ENCODE measurements around the gene CC2D1A.

Gene CC2D1A

GRCh38 chr19:13905634-13906520, at the start of gene CC2D1A, which contains the start of gene BRME1:
CC2D1A (plus strand) TSS chr19:13906201; CDS start chr19:13906442, 241 bp downstream.
BRME1 (minus strand) TSS chr19:13906117; CDS start chr19:13904892, 1,225 bp downstream.
- peak; percentile 84 for DNase-seq

GRCh38 chr19:13856497-13856896, 49.5 kb upstream of the CC2D1A start:
- DNase-seq: no peak

- peak in 1 of 2 experiments; percentile 37 for DNase-seq
Measured at GRCh38 chr19:13859361-13859880, 46.6 kb upstream of the CC2D1A start.

GRCh38 chr19:13860679-13861391, 45.2 kb upstream of the CC2D1A start:
- no peak for DNase-seq

DNA sequence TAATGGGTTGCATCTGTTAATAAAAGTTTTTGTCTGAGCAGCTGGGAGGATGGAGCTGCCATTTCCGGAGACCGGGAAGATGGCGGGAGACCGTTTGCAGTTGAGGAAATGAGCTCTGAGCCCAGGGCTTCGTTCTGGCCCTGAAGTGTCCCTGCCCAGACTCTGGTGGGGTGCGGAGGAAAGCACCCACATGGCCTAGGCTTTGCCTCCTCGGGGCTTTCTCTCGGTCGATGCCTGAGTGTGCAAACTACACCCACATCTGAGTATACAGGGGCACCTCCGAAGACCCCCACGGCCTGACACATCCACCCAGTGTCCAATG, 44.6 kb upstream of the CC2D1A start:
- peak in 1 of 2 experiments; percentile 26 for DNase-seq

GRCh38 chr19:13861714-13862531, 44.1 kb upstream of the CC2D1A start:
- DNase-seq: peak; percentile 80 to 85

- DNase-seq: no peak
Measured at GRCh38 chr19:13864046-13864666, 41.8 kb upstream of the CC2D1A start.

DNA sequence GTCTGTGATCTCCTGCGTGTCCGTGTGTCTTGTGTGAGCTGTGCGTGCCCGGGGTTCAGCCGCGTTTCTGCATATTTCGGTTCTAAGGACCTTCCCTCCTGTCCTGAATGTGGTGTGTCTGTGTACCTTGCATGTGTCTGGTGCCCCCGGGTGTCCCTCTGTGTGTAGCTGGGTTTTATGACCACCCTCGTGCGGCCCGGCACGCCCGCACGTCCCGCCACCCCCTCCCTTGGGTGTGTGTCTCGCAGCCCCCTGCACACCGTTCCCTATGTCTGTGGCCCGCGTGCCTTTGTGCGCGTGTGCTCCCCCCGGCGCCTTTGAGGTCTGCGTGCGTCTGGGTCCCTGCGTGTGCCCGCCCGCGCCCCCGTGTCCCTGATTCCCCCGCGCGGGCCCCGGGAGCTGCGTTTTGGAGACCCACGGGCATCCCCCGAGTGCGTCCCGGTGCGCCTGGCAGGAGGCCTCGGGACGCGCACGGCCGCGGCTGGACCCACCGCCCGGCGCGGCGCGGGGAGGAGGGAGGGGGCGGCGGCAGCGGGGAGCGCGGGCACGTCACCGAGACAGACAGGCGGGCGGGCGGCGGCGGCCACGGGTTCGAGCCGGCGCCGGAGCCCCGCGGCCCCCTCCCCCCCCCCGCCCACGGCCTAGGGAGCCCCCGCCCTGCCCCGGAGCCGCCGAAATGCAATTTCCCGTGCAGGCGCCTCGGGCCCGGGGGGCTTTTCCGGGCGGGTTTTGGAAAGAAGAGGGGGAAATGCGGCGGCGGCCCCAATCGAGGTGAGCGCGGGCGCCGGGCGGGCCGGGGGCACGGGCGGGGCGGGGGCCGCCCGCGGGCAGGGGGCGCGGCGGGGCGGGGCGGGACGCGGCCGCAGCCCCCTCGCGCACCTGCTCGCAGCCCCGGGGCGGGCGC, 41.1 kb upstream of the CC2D1A start:
- no peak for DNase-seq

DNA sequence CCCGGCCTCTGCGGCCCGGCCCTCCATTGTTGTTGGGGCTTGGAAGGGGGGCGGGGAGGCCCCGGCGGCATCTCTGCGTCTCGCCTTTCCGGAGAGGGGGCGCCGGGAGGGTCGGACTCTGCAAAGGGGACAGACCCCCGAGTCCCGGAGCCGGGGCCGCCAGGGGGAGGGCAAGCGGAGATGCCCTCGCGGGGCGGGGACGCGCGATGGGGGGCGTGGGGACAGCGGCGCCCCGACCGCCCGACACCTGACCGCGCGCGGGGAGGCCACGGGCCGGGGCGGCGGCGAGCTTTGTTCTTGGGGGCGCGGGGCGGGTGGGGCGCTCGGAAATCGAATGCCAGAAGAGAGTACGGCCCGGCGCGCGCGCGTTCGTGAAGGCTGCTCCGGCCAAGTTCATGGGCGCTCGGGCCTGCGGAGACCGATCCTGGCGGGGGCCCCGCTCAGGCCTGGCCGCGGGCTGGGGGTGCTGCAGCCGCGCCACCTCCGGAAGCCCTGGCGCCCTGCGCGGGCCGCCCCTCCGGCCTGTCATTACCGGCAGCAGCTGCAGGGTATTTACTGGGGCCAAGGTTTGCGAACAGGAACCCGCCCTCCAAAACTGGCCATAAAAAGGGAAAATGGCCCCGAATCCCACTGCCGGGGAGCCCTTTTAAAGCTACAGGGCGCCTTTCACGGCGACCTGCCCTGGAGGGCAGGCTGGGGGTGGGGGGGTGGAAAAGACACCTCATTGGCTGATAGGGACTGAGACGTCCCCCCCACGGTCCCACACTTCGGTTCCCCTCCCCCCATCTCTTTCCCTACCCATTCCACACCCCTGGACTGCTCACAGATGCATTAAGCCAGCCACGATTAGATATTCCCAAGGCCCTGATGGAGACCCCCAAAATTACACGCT, 40.2 kb upstream of the CC2D1A start:
- DNase-seq: no peak

DNA sequence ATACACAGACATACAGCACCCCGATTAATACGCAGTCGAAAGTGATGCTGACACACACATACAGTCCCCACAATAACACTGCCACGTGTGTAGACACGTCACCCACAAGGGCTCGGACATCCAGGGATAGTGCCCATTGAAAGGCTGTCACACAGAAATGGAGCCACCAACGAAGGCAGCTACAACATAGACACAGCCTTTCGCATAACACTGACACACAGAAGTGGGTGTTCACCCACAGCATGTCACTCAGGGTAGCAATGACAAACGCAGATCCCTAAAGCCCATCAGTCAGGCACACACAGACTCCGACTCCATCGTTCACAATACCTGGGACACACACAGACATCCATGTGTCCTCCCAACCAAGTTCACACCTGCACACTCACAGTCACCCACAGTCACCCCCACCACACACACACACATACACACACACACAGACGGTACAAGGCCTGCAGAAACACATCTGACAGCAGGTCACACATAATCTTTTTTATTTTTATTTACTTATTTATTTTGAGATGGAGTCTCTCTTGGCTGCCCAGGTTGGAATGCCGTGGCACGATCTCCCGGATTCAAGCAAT, 39.4 kb upstream of the CC2D1A start:
- DNase-seq: no peak

DNA sequence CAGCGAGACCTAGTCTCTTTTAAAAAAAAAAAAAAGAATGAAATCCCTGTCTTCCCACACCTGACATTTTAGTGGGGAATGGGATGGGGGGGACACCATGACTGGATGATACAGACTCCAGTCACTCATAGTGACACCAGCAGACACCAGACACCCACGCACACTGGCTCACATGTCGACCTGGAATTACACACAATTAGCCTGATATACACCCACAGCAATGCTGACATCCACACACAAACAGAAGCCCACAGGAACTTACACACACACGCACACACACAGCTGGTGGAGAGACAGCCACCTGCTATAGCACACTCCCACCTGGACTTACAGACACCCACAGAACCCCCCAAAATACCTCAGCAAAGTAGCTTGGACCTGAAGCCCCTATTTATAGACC, 37.3 kb upstream of the CC2D1A start:
- DNase-seq: no peak

DNA sequence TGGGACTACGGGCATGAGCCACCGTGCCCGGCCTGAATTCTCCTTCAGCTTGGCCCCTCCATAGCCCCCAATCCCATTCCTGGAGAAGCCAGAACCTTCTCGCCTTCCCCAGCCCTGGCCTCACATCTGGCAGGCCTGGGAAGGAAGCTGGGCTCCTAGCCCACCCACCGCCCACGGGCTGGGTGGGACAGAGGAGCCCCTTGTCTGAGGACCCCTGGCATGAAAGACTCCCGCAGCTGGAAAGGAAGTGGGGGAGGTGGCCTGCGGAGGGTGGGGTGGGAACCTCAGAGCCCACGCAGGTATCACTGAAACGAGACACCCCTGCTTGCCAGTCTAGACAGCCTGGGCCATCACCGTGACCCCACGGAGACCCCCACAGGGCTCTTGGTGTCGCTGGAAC, 36.7 kb upstream of the CC2D1A start:
- no peak for DNase-seq

GRCh38 chr19:13870873-13871272, 35.1 kb upstream of the CC2D1A start:
- no peak for DNase-seq

GRCh38 chr19:13872339-13872694, 33.7 kb upstream of the CC2D1A start:
- DNase-seq: no peak

DNA sequence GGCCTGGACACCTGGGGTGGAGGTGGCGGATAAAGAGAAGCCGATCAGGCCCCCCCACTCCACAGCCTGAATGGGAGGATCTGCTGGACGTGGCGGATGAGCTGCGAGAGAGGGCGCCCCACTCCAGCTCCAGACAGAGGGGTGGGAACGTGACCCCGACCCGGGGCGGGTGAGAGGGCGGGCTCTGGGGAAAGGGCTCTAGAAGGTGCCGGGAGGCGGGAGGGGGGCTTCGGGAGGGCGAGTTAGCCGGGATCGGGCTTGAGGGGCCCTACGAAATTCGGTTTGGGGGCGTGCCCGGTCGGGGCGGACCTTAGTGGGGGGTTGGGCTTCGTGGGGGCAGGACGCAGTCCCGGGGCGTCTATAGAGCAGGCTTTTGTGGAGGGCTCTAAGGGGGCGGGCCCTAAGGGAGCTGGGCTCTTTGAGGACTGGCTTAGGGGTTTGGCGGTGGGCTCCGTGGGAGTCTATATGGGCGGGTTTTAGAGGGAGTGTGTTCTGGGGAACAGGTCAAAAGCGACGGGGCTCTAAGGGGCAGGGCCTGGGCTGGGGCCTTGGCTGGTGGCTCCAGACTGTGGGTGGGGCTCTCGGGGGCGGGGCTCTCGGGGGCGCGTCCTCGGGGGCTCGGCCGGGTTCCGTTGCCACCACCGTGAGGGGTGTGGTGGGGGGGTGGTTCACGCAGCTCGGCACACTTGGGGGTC, 33.2 kb upstream of the CC2D1A start:
- DNase-seq: peak; percentile 22 to 52

DNA sequence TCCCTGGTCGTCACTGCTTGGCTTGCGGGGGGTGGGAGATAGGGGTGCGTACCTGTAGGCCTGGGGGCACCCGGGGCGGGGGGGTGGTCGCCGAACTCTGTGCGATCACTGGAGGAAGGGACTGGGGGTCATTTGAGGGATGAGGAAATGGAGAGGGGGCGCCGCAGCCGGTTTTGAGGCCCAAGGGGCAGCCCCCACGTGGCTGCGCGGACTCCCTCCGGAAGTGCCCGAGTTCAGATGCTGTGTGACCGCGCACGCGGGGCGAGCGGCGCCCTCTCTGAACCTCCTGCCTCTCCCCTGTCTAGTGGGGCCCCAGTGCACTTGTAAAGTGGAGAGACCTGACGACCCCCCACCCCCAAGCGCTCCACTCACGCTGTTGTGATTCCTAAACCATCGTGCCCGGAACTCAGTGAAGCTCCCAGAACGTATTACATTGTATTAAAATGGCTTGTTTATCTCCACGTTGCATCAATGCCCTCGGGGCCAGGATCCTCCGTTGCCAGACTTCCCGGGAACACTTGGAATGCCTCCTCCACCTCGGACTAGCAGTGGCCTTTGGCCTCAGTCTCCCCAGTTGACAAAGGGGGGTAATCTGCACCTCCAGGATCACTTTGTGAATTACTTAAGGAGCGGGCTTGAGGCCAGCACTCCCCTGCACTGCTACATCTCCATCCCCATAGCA, 32.0 kb upstream of the CC2D1A start:
- no peak for DNase-seq

DNA sequence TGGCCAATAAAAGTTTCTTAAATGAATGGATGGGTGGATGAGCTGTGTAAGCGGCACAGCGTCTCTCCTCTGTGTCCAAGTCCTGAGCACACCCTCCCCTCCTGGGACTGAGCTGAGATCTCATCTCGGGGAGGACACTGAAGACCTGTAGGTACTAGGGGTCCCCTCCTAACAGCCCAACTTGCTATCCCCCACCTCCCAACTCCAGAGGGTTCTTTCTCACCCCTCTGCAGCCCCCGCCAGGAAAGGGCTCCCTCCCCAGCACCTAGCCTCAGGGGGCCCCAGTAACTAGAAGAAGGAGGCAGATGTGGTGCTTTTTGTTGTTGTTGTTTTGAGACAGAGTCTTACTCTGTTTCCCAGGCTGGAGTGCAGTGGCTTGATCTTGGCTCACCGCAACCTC, 30.2 kb upstream of the CC2D1A start:
- DNase-seq: no peak

GRCh38 chr19:13876834-13877233, 29.2 kb upstream of the CC2D1A start, which contains the start of gene NANOS3:
NANOS3 (plus strand) TSS chr19:13877134; CDS start chr19:13877249, 115 bp downstream.
- DNase-seq: no peak

GRCh38 chr19:13877303-13877702, 28.7 kb upstream of the CC2D1A start:
- DNase-seq: no peak
